ENCODE results near the gene ZNF827.

ZNF827 gene

GRCh38 chr4:145909773-145910172 is 28.9 kb downstream of the ZNF827 start:
- H3K4me3 ChIP-seq (ENCODE audit: low read length): no peak overlapping the region
- H3K79me2 ChIP-seq (ENCODE audit: control insufficient read depth, low read length): peaks cover 99% of the 10 kb centered on the region
- peaks cover 16% of the 10 kb centered on the region for H3K4me1 ChIP-seq (ENCODE audit: control insufficient read depth, low read length)
- H3K9me3 ChIP-seq (ENCODE audit: control insufficient read depth, insufficient read depth, low read length): no peaks in the 10 kb centered on the region
- H4K20me1 ChIP-seq (ENCODE audit: control insufficient read depth, insufficient read depth, low read depth, low read length): no peaks in the 10 kb centered on the region; the same call in 1 of the 2 replicates
- H3K36me3 ChIP-seq (ENCODE audit: control insufficient read depth, low read length): peaks cover 3% of the 10 kb centered on the region; the same call in 1 of the 2 replicates
- no peak for TF ChIP-seq CTCF (IDR thresholded peaks at IDR 0.05; ENCODE audit: low read depth, low read length, poor library complexity, severe bottlenecking)
- TF ChIP-seq EZH2phosphoT487 (IDR thresholded peaks at IDR 0.05; ENCODE audit: borderline replicate concordance, low read length): no peak
- H3K4me2 ChIP-seq (ENCODE audit: low read length): no peak overlapping the region
- H3K27ac ChIP-seq (ENCODE audit: low read depth, low read length): no peak overlapping the region
- H3K9me2 ChIP-seq (replicated peaks; ENCODE audit: control insufficient read depth, low read length): no peaks in the 10 kb centered on the region
- H3F3A ChIP-seq (ENCODE audit: control insufficient read depth, insufficient read depth): no peaks in the 10 kb centered on the region
- H3K27me3 ChIP-seq (ENCODE audit: control insufficient read depth, low read length): no peaks in the 10 kb centered on the region

- peaks cover 3% of the 10 kb centered on the region; the same call in 1 of the 2 replicates for H3K36me3 ChIP-seq (ENCODE audit: control insufficient read depth, low read length)
- H3F3A ChIP-seq (ENCODE audit: control insufficient read depth, insufficient read depth): no peaks in the 10 kb centered on the region
- H3K4me2 ChIP-seq (ENCODE audit: low read length): no peak overlapping the region
- no peaks in the 10 kb centered on the region for H3K9me3 ChIP-seq (ENCODE audit: control insufficient read depth, insufficient read depth, low read length)
- H3K9me2 ChIP-seq (replicated peaks; ENCODE audit: control insufficient read depth, low read length): no peaks in the 10 kb centered on the region
- no peak overlapping the region for H3K27ac ChIP-seq (ENCODE audit: low read depth, low read length)
- H3K27me3 ChIP-seq (ENCODE audit: control insufficient read depth, low read length): no peaks in the 10 kb centered on the region
- no peaks in the 10 kb centered on the region; the same call in 1 of the 2 replicates for H4K20me1 ChIP-seq (ENCODE audit: control insufficient read depth, insufficient read depth, low read depth, low read length)
- TF ChIP-seq CTCF (IDR thresholded peaks at IDR 0.05; ENCODE audit: low read depth, low read length, poor library complexity, severe bottlenecking): no peak
- H3K4me1 ChIP-seq (ENCODE audit: control insufficient read depth, low read length): peaks cover 16% of the 10 kb centered on the region
- H3K4me3 ChIP-seq (ENCODE audit: low read length): no peak overlapping the region
- peaks cover 99% of the 10 kb centered on the region for H3K79me2 ChIP-seq (ENCODE audit: control insufficient read depth, low read length)
Measured at GRCh38 chr4:145909281-145909715, 29.3 kb downstream of the ZNF827 start.

- H3K9me3 ChIP-seq (ENCODE audit: control insufficient read depth, insufficient read depth, low read length): no peaks in the 10 kb centered on the region
- no peaks in the 10 kb centered on the region for H3K27me3 ChIP-seq (ENCODE audit: control insufficient read depth, low read length)
- H3K27ac ChIP-seq (ENCODE audit: low read depth, low read length): no peak overlapping the region
- H3K4me2 ChIP-seq (ENCODE audit: low read length): no peak overlapping the region
- H3K79me2 ChIP-seq (ENCODE audit: control insufficient read depth, low read length): peaks cover 99% of the 10 kb centered on the region
- TF ChIP-seq CTCF (IDR thresholded peaks at IDR 0.05; ENCODE audit: low read depth, low read length, poor library complexity, severe bottlenecking): no peak
- no peak for TF ChIP-seq EZH2phosphoT487 (IDR thresholded peaks at IDR 0.05; ENCODE audit: borderline replicate concordance, low read length)
- peaks cover 15% of the 10 kb centered on the region for H3K36me3 ChIP-seq (ENCODE audit: control insufficient read depth, low read length)
- H3F3A ChIP-seq (ENCODE audit: control insufficient read depth, insufficient read depth): no peaks in the 10 kb centered on the region
- no peaks in the 10 kb centered on the region; the same call in 1 of the 2 replicates for H4K20me1 ChIP-seq (ENCODE audit: control insufficient read depth, insufficient read depth, low read depth, low read length)
- H3K4me1 ChIP-seq (ENCODE audit: control insufficient read depth, low read length): peaks cover 16% of the 10 kb centered on the region
- no peak overlapping the region for H3K4me3 ChIP-seq (ENCODE audit: low read length)
- H3K9me2 ChIP-seq (replicated peaks; ENCODE audit: control insufficient read depth, low read length): no peaks in the 10 kb centered on the region
Measured at GRCh38 chr4:145907812-145908211, 30.8 kb downstream of the ZNF827 start.
